NCI-H2227 treated with DMSO at 0.1 percent for 48 hours (cell line): ENCODE measurements around the gene CDC42EP3.

Experiments used
- DNase-seq: peaks from one replicate; lab custom pipeline; 2025; lab: John Stamatoyannopoulos, UW

The CDC42EP3 gene

GRCh38 chr2:37618326-37618725 lies 53.1 kb downstream of the CDC42EP3 start:
- no peak for DNase-seq

DNA sequence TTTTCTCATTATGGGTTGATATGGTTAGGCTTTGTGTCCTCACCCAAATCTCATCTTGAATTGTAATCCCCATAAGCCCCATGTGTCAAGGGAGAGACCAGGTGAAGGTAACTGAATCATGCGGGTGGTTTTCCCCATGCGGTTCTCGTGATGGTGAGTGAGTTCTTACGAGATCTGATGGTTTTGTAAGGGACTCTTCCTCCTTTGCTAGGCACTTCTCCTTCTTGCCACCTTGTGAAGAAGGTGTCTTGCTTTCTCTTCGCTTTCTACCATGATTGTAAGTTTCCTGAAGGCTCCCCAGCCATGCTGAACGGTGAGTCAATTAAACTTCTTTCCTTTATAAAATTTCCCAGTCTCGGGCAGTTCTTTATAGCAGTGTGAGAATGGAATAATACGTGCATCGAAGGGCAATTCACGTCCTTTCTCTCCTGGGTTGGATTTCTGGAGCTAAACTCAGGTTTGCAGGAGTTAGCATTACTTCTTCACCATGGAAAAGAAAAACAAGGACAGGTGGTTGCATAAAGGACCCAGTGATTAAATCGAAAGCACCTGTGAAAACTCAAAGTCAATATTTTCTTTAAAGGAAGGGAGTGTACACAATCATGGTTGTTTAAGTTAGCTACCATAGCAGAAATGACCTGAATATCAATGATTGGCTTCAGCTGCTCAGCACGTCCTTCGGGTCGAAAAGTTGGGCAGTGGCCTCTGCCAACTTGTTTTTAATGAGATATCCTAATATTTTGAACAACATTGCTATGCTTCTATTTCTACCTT lies 54.1 kb downstream of the CDC42EP3 start:
- DNase-seq = no peak

GRCh38 chr2:37616677-37617005 lies 54.8 kb downstream of the CDC42EP3 start:
- no peak for DNase-seq

- no peak for DNase-seq
These were observed 55.4 kb downstream of the CDC42EP3 start for GRCh38 chr2:37615804-37616676.

DNA sequence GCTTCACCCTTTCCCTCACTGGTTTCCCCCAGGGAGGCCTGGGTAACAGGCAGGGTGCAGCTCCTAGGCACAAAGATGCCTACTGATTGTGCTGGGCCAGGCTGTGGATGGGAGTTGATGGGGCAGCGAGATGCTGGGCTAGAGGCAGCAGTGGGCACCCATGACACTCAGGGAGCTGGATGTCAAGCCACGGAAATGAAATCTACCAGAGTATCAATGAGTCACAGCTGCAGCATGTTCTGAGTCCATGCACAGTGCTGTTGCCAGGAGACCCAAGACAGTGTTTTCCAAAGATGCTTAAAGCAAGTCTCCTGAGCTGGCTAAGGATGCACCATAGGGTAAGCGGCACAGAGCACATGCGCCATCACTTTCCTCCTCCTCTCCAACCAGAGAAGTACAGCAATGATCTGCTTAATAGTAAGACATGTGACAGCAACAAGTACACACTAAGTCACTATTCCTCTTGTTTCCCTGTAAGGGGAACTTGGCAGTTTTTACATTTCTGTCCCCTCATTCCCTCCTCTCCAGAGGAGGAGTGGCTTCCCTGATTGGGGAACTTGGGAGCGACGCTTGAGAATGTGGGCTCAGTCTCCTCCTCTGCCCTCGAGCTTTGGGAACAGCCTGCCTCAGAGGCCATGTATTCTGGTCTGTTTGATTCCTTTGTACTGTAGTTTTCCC lies 57.2 kb downstream of the CDC42EP3 start:
- DNase-seq = no peak

GRCh38 chr2:37612382-37612781 lies 59.1 kb downstream of the CDC42EP3 start:
- DNase-seq = no peak

DNA sequence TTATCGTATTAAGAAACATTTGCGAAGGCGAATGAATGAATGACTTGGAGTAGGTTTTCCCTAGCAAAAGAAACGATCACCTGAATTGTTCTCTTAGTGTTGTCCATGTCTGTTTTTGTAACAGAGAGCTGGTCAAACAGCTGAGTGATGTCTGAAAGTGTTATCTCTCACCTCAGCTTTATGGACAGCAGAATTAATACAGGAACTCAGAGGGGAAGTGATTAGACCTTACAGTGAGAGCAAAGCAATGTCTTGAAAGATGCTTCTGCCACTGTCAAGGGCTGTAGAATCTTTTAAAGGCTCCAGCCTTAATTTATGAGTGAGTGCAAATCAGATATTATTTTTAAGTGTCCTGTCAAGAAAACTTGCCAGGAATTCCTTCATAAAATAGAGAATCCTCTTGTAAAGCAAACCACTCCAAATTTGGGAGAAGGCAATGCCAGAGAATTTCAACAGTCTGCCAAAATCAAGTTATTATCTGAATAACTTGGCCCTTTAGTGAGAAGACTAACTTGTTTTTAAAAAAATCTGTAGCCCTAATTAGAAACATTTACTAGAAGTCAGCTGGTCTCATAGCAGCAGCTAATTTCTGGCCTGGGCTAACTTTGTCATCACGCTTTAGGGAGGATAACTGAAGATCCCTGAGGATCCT lies 60.7 kb downstream of the CDC42EP3 start:
- DNase-seq = no peak

- no peak for DNase-seq
These were observed 61.7 kb downstream of the CDC42EP3 start for GRCh38 chr2:37609782-37610181.

DNA sequence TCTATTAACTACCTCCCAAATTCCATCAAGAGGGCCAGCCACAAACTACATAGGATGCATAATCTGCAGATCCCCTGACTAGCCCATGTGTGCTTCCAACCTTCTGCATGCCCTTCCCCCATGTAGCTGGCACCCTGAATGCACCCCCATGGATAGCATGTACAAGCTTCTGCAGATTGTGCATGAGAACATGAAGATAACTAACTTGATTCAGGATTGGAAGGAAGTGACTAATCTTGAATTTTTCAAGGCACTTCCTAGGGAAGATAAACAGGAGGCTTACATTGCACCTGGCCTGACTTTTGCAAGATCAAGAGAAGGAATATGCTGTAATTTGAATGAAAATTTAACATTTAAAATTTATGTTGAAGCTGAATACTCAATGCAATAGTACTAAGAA lies 66.7 kb downstream of the CDC42EP3 start:
- DNase-seq = no peak

DNA sequence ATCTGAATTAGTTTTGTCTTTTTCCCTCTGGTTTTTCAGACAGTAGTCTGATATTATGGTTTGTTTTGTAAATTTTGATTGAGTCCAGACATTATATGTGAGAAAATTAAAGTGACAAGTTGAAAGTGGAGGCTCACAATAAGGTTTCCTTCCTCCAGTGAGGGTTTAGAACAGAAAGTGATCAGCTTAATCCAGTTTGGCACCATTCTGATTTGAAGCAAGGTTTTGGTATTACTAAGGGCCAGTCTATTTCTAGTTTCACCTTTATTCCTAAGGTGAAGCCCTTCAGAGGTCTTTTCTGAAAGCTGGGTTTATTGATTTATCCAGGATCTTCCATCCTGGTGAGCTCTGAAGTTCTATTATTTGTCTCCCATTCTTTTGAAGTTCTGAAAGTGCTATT lies 68.7 kb downstream of the CDC42EP3 start:
- no peak for DNase-seq

DNA sequence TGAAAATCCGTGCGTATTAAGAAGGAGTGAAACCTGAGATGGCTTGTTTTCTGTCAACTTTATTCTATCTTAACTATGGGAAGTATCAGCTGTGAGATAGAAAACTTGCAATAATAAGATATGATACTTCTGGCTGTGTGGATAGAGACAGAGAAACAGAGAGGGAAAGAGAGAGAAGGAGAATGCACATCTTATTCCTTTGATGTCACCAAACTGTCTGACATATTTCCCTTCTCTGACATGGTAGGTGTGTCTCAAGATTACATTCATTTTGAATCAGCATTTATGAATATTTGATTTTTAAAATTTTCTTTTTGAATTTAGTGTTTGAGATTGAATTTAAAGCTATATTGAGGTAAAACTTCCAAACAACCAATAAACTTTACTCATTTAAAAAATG lies 69.4 kb downstream of the CDC42EP3 start:
- DNase-seq = no peak

DNA sequence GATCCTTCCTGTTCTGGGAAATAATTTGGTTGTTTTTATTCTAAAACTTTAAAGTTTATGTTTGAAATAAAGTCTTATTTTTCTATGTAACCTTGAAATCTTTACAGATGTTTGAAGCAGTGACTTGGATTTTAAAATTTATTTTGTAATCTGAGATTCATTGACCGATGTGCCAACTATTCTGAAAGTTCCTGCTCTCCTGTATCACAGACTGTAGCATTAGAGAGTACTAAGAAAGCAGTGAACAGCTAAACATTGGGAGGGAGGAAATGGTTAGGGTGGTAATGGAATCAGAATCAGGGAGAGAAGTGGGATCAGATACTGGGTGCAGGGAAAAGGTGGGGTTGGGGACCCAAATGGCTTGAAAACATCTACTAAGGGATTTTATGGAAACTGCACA lies 69.9 kb downstream of the CDC42EP3 start:
- DNase-seq = no peak

DNA sequence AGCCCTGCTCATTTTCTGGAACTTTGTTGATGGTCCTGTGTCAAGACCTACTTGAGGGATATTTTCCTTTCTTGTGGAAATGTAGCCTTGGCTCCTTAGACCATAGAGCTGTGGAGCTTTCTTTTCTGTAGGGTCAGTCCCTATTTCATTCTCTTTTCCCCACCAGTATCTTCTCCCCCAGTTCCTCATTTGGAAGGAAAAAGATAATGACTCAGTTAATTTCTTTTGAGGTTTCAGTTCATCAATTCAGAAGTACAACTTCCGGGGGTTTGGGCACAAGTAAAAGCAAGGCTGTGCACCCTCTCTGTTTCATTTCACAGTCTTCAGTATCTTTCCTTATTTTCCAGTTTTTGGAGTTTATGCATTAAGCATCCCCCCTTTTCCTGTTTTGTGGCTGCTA lies 70.7 kb downstream of the CDC42EP3 start:
- no peak for DNase-seq

DNA sequence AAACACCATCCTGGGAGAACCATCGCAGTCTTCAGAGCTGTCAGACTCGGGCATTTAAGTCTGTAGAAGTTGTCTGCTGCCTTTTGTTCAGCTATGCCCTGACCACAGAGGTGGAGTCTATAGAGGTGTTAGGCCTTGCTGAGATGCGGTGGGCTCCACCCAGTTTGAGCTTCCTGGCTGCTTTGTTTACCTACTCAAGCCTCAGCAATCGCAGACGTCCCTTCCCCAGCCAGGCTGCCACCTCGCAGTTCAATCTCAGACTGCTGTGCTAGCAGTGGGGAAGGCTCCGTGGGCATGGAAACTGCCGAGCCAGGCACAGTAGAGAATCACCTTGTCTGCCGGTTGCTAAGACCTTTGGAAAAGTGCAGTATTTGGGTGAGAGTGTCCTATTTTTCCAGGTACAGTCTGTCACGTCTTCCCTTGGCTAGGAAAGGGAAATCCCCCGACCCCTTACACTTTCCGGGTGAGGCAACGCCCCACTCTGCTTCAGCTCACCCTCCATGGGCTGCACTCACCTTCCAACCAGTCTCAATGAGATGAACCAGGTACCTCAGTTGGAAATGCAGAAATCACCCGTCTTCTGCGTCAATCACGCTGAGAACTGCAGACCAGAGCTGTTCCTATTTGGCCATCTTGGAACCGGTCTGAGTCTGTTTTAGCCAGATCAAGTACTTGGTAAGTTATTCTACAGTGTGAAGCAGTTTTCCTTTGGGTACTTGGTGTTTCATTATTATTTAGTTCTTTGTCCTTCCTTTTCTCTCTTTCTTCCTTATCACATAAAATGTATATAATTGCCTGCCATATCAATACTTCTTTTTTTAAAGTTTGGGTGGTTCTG lies 71.5 kb downstream of the CDC42EP3 start:
- no peak for DNase-seq

DNA sequence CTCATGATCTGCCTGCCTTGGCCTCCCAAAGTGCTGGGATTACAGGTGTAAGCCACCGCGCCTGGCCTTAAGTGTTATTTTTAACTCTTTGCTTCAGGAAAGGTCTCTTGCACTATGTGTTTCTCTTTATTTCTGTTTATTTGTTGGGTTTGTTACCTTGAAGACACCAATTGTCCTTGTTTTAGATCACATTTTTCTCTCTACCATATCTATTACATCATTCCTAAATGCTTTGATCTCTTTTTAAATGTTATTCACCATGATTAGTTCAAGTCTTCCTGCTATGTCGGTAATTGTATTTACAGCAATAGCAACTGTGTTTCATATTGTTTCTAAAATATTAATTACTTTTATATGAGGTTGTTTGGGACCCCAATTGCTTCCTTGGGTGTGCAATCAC lies 77.7 kb downstream of the CDC42EP3 start:
- no peak for DNase-seq

GRCh38 chr2:37593024-37593423 lies 78.4 kb downstream of the CDC42EP3 start:
- no peak for DNase-seq
